H1 (cell line): ENCODE data around the gene TP73. TPM values are rescaled to one million over a fixed set of nuclear protein-coding genes. Genes with fewer than 3 reads are reported as not detected.

Source experiments
- CTCF ChIA-PET: fragments of 300-600 bp; sonication (Branson Sonifier 250); formaldehyde crosslinking; loops from one replicate; lab custom pipeline; 2021; ENCODE audit not compliant: partially characterized antibody; lab: Charles Lee
- POLR2A ChIA-PET: fragments of 300-600 bp; sonication (Branson Sonifier 250); formaldehyde crosslinking; loops from one replicate; lab custom pipeline; 2021; ENCODE audit warnings: inconsistent platforms; ENCODE audit not compliant: partially characterized antibody; lab: Charles Lee
- DNase-seq, 2 experiments: peaks; one replicate each; pipeline versions ENCODE4 v3.0.0 to v3.0.0-alpha.2; 2010 to 2022; ENCODE audit warnings: low spot score in 2 of 2, low read depth in 1 of 2, mixed read lengths in 1 of 2
- FAIRE-seq: peaks from 2 replicates; lab custom pipeline; 2011; peaks lifted over from hg19 to GRCh38; lab: Jason Lieb, UNC
- H2AFZ ChIP-seq: 2 replicates; pipeline ENCODE4 v1.8.1; 2012; ENCODE audit warnings: low read length, inconsistent platforms
- H2AK5ac ChIP-seq: 2 replicates; pipeline ENCODE4 v1.6.1; 2013; ENCODE audit warnings: low read depth, low read length
- H2BK120ac ChIP-seq: replicated peaks from 2 replicates; pipeline ENCODE3; 2013; ENCODE audit warnings: low read depth, low read length, inconsistent platforms
- H2BK12ac ChIP-seq: 2 replicates; pipeline ENCODE4 v1.6.1; 2013; ENCODE audit warnings: low read depth, low read length
- H2BK15ac ChIP-seq: 2 replicates; pipeline ENCODE4 v1.6.1; 2013; ENCODE audit warnings: low read length
- H2BK20ac ChIP-seq: 2 replicates; pipeline ENCODE4 v1.6.1; 2013; ENCODE audit warnings: low read length
- H2BK5ac ChIP-seq: 2 replicates; pipeline ENCODE4 v1.6.1; 2013; ENCODE audit warnings: low read depth, low read length
- H3K14ac ChIP-seq: 2 replicates; pipeline ENCODE4 v1.6.1; 2013; ENCODE audit warnings: inconsistent platforms; ENCODE audit not compliant: insufficient read length
- H3K18ac ChIP-seq: 2 replicates; pipeline ENCODE4 v1.6.1; 2013; ENCODE audit warnings: low read length; ENCODE audit errors: extremely low read depth
- H3K23ac ChIP-seq: 2 replicates; pipeline ENCODE4 v1.6.1; 2013; ENCODE audit warnings: inconsistent platforms; ENCODE audit not compliant: insufficient read length
- H3K23me2 ChIP-seq: 2 replicates; pipeline ENCODE4 v1.6.1; 2013; ENCODE audit warnings: low read depth, low read length
- H3K27ac ChIP-seq: 2 replicates; pipeline ENCODE4 v1.6.1; 2011; ENCODE audit warnings: low read depth, low read length, inconsistent platforms
- H3K27me3 ChIP-seq, 4 experiments: replicated peaks in 1 of 4; 1 replicate in 1 of 4; 2 replicates in 3 of 4; pipeline versions ENCODE4 v1.6.1 to v1.8.1; 2011 to 2013; ENCODE audit warnings: low read length in 3 of 4, mild to moderate bottlenecking in 3 of 4, inconsistent platforms in 2 of 4, mixed read lengths in 2 of 4, moderate library complexity in 1 of 4; ENCODE audit not compliant: control insufficient read depth in 3 of 4, insufficient read depth in 3 of 4; ENCODE audit errors: extremely low read depth in 1 of 4
- H3K36me3 ChIP-seq, 4 experiments: 2 replicates each; pipeline versions ENCODE4 v1.6.1 to v1.8.1; 2011 to 2013; ENCODE audit warnings: mild to moderate bottlenecking in 4 of 4, low read length in 3 of 4, moderate library complexity in 2 of 4, control low read depth in 1 of 4, inconsistent platforms in 1 of 4; ENCODE audit not compliant: insufficient read depth in 4 of 4, control insufficient read depth in 2 of 4
- H3K4ac ChIP-seq: replicated peaks from 2 replicates; pipeline ENCODE3; 2013; ENCODE audit warnings: low read length, low read depth, mixed read lengths, inconsistent platforms; ENCODE audit not compliant: insufficient read length
- H3K4me1 ChIP-seq, 4 experiments: replicated peaks in 1 of 4; 1 replicate in 1 of 4; 2 replicates in 3 of 4; pipeline versions ENCODE4 v1.6.1 to v1.8.1; 2011 to 2013; ENCODE audit warnings: low read length in 3 of 4, inconsistent platforms in 2 of 4, mixed read lengths in 1 of 4; ENCODE audit not compliant: insufficient read depth in 4 of 4, control insufficient read depth in 3 of 4
- H3K4me2 ChIP-seq, 2 experiments: 2 replicates each; pipeline versions ENCODE4 v1.6.1 to v1.8.1; 2011 to 2013; ENCODE audit warnings: low read depth in 2 of 2, low read length in 2 of 2, control low read depth in 1 of 2, inconsistent platforms in 1 of 2, mild to moderate bottlenecking in 1 of 2; ENCODE audit not compliant: insufficient read depth in 1 of 2
- H3K4me3 ChIP-seq, 4 experiments: fragments of 200-600, 300-600 bp in 1 of 4; sonication (generic), shearing (Covaris generic), sonication (Bioruptor Twin) in 1 of 4; 2 replicates each; pipeline versions ENCODE4 v1.5.1 to v1.8.1; 2011 to 2016; ENCODE audit warnings: low read length in 4 of 4, low read depth in 3 of 4, control low read depth in 2 of 4, inconsistent platforms in 2 of 4, mild to moderate bottlenecking in 2 of 4, mixed read lengths in 1 of 4, moderate library complexity in 1 of 4; ENCODE audit not compliant: insufficient read depth in 2 of 4; ENCODE audit errors: extremely low read depth in 1 of 4
- H3K56ac ChIP-seq: replicated peaks from 2 replicates; pipeline ENCODE3; 2013; ENCODE audit warnings: low read depth, mild to moderate bottlenecking, mixed read lengths, low read length, inconsistent platforms; ENCODE audit not compliant: insufficient read length
- H3K79me1 ChIP-seq: 2 replicates; pipeline ENCODE4 v1.6.1; 2013; ENCODE audit warnings: low read depth, low read length, control low read depth
- H3K79me2 ChIP-seq, 2 experiments: 2 replicates each; pipeline versions ENCODE4 v1.6.1 to v1.8.1; 2012 to 2013; ENCODE audit warnings: low read length in 2 of 2, mild to moderate bottlenecking in 2 of 2, inconsistent platforms in 1 of 2; ENCODE audit not compliant: insufficient read depth in 2 of 2, control insufficient read depth in 1 of 2
- H3K9ac ChIP-seq, 4 experiments: replicated peaks in 1 of 4; 1 replicate in 1 of 4; 2 replicates in 3 of 4; pipeline versions ENCODE4 v1.6.1 to v1.8.1; 2011 to 2013; ENCODE audit warnings: low read depth in 3 of 4, low read length in 3 of 4, control low read depth in 2 of 4, mild to moderate bottlenecking in 2 of 4, moderate library complexity in 2 of 4, inconsistent platforms in 1 of 4; ENCODE audit errors: extremely low read depth in 1 of 4
- H3K9me3 ChIP-seq, 2 experiments: 2 replicates each; pipeline versions ENCODE4 v1.6.1 to v1.8.1; 2012 to 2013; ENCODE audit warnings: mild to moderate bottlenecking in 2 of 2, moderate library complexity in 2 of 2, control low read depth in 1 of 2, inconsistent platforms in 1 of 2, low read depth in 1 of 2, low read length in 1 of 2, mixed read lengths in 1 of 2; ENCODE audit not compliant: insufficient read depth in 2 of 2
- H4K20me1 ChIP-seq, 2 experiments: replicated peaks in 1 of 2; 2 replicates each; pipeline versions ENCODE3 to v1.8.1; 2011 to 2013; ENCODE audit warnings: inconsistent platforms in 2 of 2, low read length in 2 of 2, mild to moderate bottlenecking in 1 of 2; ENCODE audit not compliant: insufficient read depth in 2 of 2, control insufficient read depth in 1 of 2
- H4K5ac ChIP-seq: 2 replicates; pipeline ENCODE4 v1.6.1; 2013; ENCODE audit warnings: low read length, low read depth, mixed read lengths, inconsistent platforms; ENCODE audit not compliant: insufficient read length
- H4K8ac ChIP-seq: 2 replicates; pipeline ENCODE4 v1.8.0; 2013; ENCODE audit warnings: mild to moderate bottlenecking, moderate library complexity, low read length, inconsistent platforms; ENCODE audit not compliant: insufficient read depth; ENCODE audit errors: extremely low read depth
- H4K91ac ChIP-seq: replicated peaks from 2 replicates; pipeline ENCODE3; 2013; ENCODE audit warnings: low read length, mixed read lengths, inconsistent platforms; ENCODE audit not compliant: insufficient read length
- CEBPB ChIP-seq: IDR thresholded peaks from 2 replicates; pipeline ENCODE4 v1.6.1; 2012; ENCODE audit warnings: low read depth, low read length
- HDAC6 ChIP-seq: IDR thresholded peaks from one replicate; pipeline ENCODE4 v1.7.1; 2012; ENCODE audit warnings: low read depth, mild to moderate bottlenecking, inconsistent platforms, low read length, moderate library complexity
- JUND ChIP-seq: IDR thresholded peaks from 2 replicates; pipeline ENCODE4 v1.6.1; 2011; ENCODE audit warnings: mild to moderate bottlenecking, improper control_type of control experiment, low read length
- POLR2AphosphoS5 ChIP-seq: IDR thresholded peaks from 2 replicates; pipeline ENCODE4 v1.6.1; 2011; ENCODE audit warnings: low read depth, low read length
- POU5F1 ChIP-seq: IDR thresholded peaks from 2 replicates; pipeline ENCODE4 v1.6.1; 2011; ENCODE audit warnings: low read depth, mild to moderate bottlenecking, low read length, moderate library complexity
- SAP30 ChIP-seq: fragments of 300-600 bp; sonication (generic); IDR thresholded peaks from 2 replicates; pipeline ENCODE4 v1.7.1; 2012; ENCODE audit warnings: low read length, moderate library complexity, mild to moderate bottlenecking, inconsistent platforms; ENCODE audit not compliant: insufficient read depth, insufficient replicate concordance
- SIRT6 ChIP-seq: IDR thresholded peaks from one replicate; pipeline ENCODE4 v1.7.1; 2012; ENCODE audit warnings: low read length, inconsistent platforms
- SP1 ChIP-seq: IDR thresholded peaks from 2 replicates; pipeline ENCODE4 v1.6.1; 2011; ENCODE audit warnings: low read depth, low read length
- SP4 ChIP-seq: IDR thresholded peaks from 2 replicates; pipeline ENCODE4 v1.6.1; 2012; ENCODE audit warnings: low read length, inconsistent platforms
- TBP ChIP-seq: IDR thresholded peaks from 2 replicates; pipeline ENCODE4 v1.6.1; 2011; ENCODE audit warnings: low read depth, low read length, improper control_type of control experiment
- TCF12 ChIP-seq: IDR thresholded peaks from 2 replicates; pipeline ENCODE4 v1.6.1; 2011; ENCODE audit warnings: low read depth, mild to moderate bottlenecking, low read length
- YY1 ChIP-seq: IDR thresholded peaks from 2 replicates; pipeline ENCODE4 v1.6.1; 2011; ENCODE audit warnings: low read depth, mild to moderate bottlenecking, low read length
- WGBS, 2 experiments: shearing (Covaris generic) in 1 of 2; methylation state at CpG; one replicate each; pipeline versions ENCODE4 v1.1.6 to v1.1.7; 2013 to 2015; ENCODE audit warnings: low lambda C conversion rate in 2 of 2, mixed read lengths in 2 of 2, inconsistent platforms in 1 of 2, low coverage in 1 of 2, missing lambda C conversion rate in 1 of 2; ENCODE audit not compliant: insufficient replicate concordance in 2 of 2, insufficient coverage in 1 of 2, insufficient read length in 1 of 2; ENCODE audit errors: extremely low coverage in 1 of 2, missing lambda C conversion rate in 1 of 2; 5-methylcytosine and 5-hydroxymethylcytosine counted together
- polyA plus RNA-seq, 7 experiments: library from polyadenylated mRNA; depleted of rRNA in 3 of 7; stranded (reverse) in 5 of 7; unstranded in 2 of 7; fragments of >200 nt in 5 of 7; fragments of 200-250 nt in 2 of 7; gene quantifications; 1 replicate in 5 of 7; 2 replicates in 1 of 7; 4 replicates in 1 of 7; pipeline versions ENCODE4 v1.2.1 to v1.2.3, GENCODE V29; 2011 to 2013; ENCODE audit warnings: missing spikeins in 2 of 7, mixed read lengths in 2 of 7
- total RNA-seq: library from RNA; stranded (reverse); fragmentation: NEBNext Ultra II Directional; extraction: Animal tissue kit (Norgen Biotek cat#: 25700); gene quantifications from 2 replicates; pipeline ENCODE4 v1.2.1, GENCODE V29; 2021
- TF ChIP-seq, protein P1 (sequence below): IDR thresholded peaks from 2 replicates; pipeline ENCODE4 v1.6.1; 2011; ENCODE audit warnings: low read depth, mild to moderate bottlenecking, low read length; ENCODE audit not compliant: insufficient read depth

Gene TP73
- total and polyA plus RNA-seq, 2 of the 8 experiments (the other 6 are each of a cell fraction or from before 2014, with no cell fraction given), result 2.6 to 3.1 TPM

DNA sequence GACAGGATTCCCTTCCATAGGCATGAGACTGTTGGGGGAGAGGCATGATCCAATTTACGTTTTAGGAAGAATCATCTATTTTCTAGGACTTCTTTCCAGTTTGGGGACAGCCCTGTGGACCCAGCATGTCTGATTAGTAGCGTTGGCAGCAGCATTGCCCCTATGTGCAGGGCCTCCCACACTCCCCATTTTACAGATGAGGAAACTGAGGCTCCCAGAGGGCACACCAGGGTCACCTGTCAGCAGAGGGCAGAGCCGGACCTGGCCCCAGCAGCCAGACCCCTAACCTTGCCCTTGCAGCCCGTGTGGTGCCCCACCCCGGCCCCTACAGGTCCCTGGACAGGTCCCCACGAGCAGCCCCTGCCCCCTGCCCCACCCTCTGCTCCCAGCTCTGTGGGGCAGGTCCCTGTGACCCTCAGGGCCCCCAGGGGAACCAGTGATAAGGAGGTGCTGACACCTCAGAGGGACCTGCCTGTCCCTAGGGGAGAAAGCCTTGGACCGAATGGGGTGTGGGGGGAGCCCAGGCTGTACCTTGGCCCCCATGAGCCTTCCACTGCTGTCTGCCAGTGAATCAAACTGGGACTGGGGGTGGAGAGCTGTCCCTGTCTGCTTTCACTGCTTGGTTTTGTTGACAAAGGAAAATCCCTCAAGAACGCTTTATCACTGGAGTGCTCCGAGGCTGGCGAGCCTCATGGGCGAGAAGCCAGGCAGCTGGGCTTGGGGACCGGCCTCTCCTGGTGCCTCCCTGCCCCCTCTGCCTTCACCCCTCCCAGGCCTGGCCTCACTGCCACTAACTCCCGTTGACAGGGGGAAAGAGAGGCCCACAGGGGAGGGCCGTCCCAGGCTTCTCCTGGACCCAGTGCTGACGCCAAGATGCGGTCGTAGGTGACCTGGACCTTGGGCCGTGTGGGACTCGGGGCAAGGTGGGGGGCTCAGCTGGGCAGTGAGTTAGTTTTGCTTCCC, 60.5 kb downstream of the TP73 start:
- Histone ChIP-seq H4K8ac (no peak overlapping the region), H4K91ac (no peak overlapping the region), H2AFZ (no peak overlapping the region), H3K4me2 (no peak overlapping the region), H3K36me3 (no peaks in the 10 kb centered on the region), H2BK5ac (no peak overlapping the region), H2BK20ac (no peak overlapping the region), H3K18ac (no peak overlapping the region), H3K79me1 (no peaks in the 10 kb centered on the region; the same call in 1 of the 2 replicates), H3K4ac (no peak overlapping the region), H3K23me2 (no peaks in the 10 kb centered on the region), H2BK120ac (no peak overlapping the region), H3K9me3 (no peaks in the 10 kb centered on the region), H3K4me1 (peaks cover 4 to 28% (median 20%) of the 10 kb centered on the region in 4 experiments), H2BK12ac (no peak overlapping the region), H3K27ac (no peak overlapping the region), H3K4me3 (no peak overlapping the region), H3K23ac (no peak overlapping the region), H3K79me2 (no peaks in the 10 kb centered on the region), H4K5ac (no peak overlapping the region), H2BK15ac (no peak overlapping the region), H3K27me3 (peaks cover 0 to 17% (median 7%) of the 10 kb centered on the region in 4 experiments; a peak in 4 of 7 replicates), H3K56ac (no peak overlapping the region), H3K14ac (no peak overlapping the region), H4K20me1 (peaks cover 6 to 19% of the 10 kb centered on the region in 2 experiments), H3K9ac (no peak overlapping the region), H2AK5ac (no peak overlapping the region)
- ChIA-PET CTCF (interaction anchor here (1.1 to 7.7 kb wide), 4 partner anchors 11 to 98 kb away, joined by 3 to 49 read pairs (median 29); no protein-coding TSS in a partner anchor), POLR2A (interaction anchor here (1.8 kb wide), 1 partner anchor 56 kb away, joined by 4 read pairs; no protein-coding TSS in a partner anchor)
- DNase-seq (no peak), FAIRE-seq (no peak)
- WGBS, 2 experiments, result 94% methylated on average over 17 of the region's 19 CpGs; no CpG with 5 or more reads in 1 of the 2 experiments
- TF ChIP-seq SAP30, result no peak
- TF ChIP-seq CEBPB, result no peak
- no peak for TF ChIP-seq HDAC6
- no peak for TF ChIP-seq SP1
- TF ChIP-seq, protein P1, sequence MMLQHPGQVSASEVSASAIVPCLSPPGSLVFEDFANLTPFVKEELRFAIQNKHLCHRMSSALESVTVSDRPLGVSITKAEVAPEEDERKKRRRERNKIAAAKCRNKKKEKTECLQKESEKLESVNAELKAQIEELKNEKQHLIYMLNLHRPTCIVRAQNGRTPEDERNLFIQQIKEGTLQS, result no peak
- TF ChIP-seq TBP, result no peak
- TF ChIP-seq SP4, result no peak
- no peak for TF ChIP-seq POLR2AphosphoS5
- TF ChIP-seq JUND, result no peak
- TF ChIP-seq SIRT6, result no peak
- TF ChIP-seq TCF12, result no peak
- TF ChIP-seq POU5F1, result no peak
- no peak for TF ChIP-seq YY1
